CD4-positive, alpha-beta T cell (primary cell): ENCODE data around the gene DSTN. TPM values are rescaled to one million over a fixed set of nuclear protein-coding genes. Genes with fewer than 3 reads are reported as not detected.

Experiments
- ATAC-seq: fragments of 200-7000 bp; cut with Tn5 transposase; one replicate; pipeline ENCODE4 v1.10.0; 2022; ENCODE audit warnings: mild to moderate bottlenecking; ENCODE audit not compliant: poor library complexity
- CTCF ChIA-PET: fragments of 350-600 bp; sonication (Branson Sonifier 250); formaldehyde crosslinking; loops from one replicate; lab custom pipeline; 2021; ENCODE audit warnings: antibody characterized with exemption, inconsistent platforms; lab: Charles Lee
- POLR2A ChIA-PET: fragments of 350-600 bp; sonication (Branson Sonifier 250); formaldehyde crosslinking; loops from one replicate; lab custom pipeline; 2021; ENCODE audit warnings: antibody characterized with exemption, inconsistent platforms; lab: Charles Lee
- DNase-seq, 14 experiments: peaks; one replicate each; pipeline ENCODE4 v3.0.0-alpha.2; 2013 to 2020; ENCODE audit warnings: mixed read lengths in 2 of 14
- H3K27ac ChIP-seq, 2 donors: one replicate each; pipeline versions ENCODE4 v1.5.1 to v1.7.0; 2013; ENCODE audit warnings: low read length in 2 of 2, low read depth in 1 of 2, mild to moderate bottlenecking in 1 of 2
- H3K27me3 ChIP-seq, 2 experiments: 1 replicate in 1 of 2; 2 replicates in 1 of 2; pipeline versions ENCODE4 v1.6.1 to v1.7.0; 2013; ENCODE audit warnings: low read length in 2 of 2, control low read depth in 1 of 2, mild to moderate bottlenecking in 1 of 2, moderate library complexity in 1 of 2; ENCODE audit not compliant: insufficient read depth in 2 of 2, control insufficient read depth in 1 of 2
- H3K36me3 ChIP-seq: one replicate; pipeline ENCODE4 v1.6.1; 2013; ENCODE audit warnings: low read length, control low read depth; ENCODE audit not compliant: insufficient read depth
- H3K4me1 ChIP-seq: one replicate; pipeline ENCODE4 v1.6.1; 2013; ENCODE audit warnings: low read length, control low read depth; ENCODE audit not compliant: insufficient read depth
- H3K4me3 ChIP-seq: one replicate; pipeline ENCODE4 v1.5.1; 2013; ENCODE audit warnings: mild to moderate bottlenecking, low read length, moderate library complexity
- H3K9me3 ChIP-seq, 2 experiments: 1 replicate in 1 of 2; 2 replicates in 1 of 2; pipeline versions ENCODE4 v1.6.1 to v1.7.0; 2013; ENCODE audit warnings: low read length in 2 of 2, mild to moderate bottlenecking in 2 of 2, control low read depth in 1 of 2, moderate library complexity in 1 of 2; ENCODE audit not compliant: control insufficient read depth in 1 of 2, insufficient read depth in 1 of 2
- H3K27ac Mint-ChIP-seq: one replicate; pipeline ENCODE4 v1.8.0; 2020; ENCODE audit warnings: mixed read lengths
- H3K27me3 Mint-ChIP-seq: one replicate; pipeline ENCODE4 v1.8.0; 2021; ENCODE audit warnings: mixed read lengths
- H3K36me3 Mint-ChIP-seq: one replicate; pipeline ENCODE4 v1.8.0; 2021; ENCODE audit warnings: low read depth, mixed read lengths
- H3K4me1 Mint-ChIP-seq: one replicate; pipeline ENCODE4 v1.8.0; 2021; ENCODE audit warnings: low read depth, mixed read lengths
- H3K4me3 Mint-ChIP-seq: one replicate; pipeline ENCODE4 v1.8.0; 2020; ENCODE audit warnings: mild to moderate bottlenecking, mixed read lengths
- H3K9me3 Mint-ChIP-seq: one replicate; pipeline ENCODE4 v1.8.0; 2020; ENCODE audit warnings: mixed read lengths
- CTCF ChIP-seq: fragments of 200-600 bp; IDR thresholded peaks from one replicate; pipeline ENCODE4 v1.8.0; 2022; ENCODE audit warnings: antibody characterized with exemption, mild to moderate bottlenecking
- intact Hi-C, 2 experiments: fragments of 100-400 bp; cut with DNase I in 1 of 2; cut with micrococcal nuclease in 1 of 2; formaldehyde crosslinking; loops; one replicate each; pipeline versions ENCODE4 v1.15.1 to v1.9.0; 2023 to 2025; cut with DNase I, micrococcal nuclease
- total RNA-seq, 174 experiments: library from RNA in 2 of 174; stranded (reverse) in 2 of 174; gene quantifications; one replicate each; pipeline ENCODE4 v1.2.3 and lab custom pipeline; 2021 to 2026

DSTN gene
- total RNA-seq, 2 experiments from 2014 or later, result 36.0 to 38.9 TPM

GRCh38 chr20:17587148-17587547 lies 17.3 kb downstream of the DSTN start:
- TF ChIP-seq CTCF, result no peak
- Mint-ChIP-seq H3K36me3 (peaks cover 37% of the 10 kb centered on the region), H3K27me3 (no peaks in the 10 kb centered on the region), H3K9me3 (no peaks in the 10 kb centered on the region), H3K4me3 (no peak overlapping the region), H3K27ac (no peak overlapping the region), H3K4me1 (peaks cover 58% of the 10 kb centered on the region)
- ATAC-seq (no peak), DNase-seq (no peak)
- intact Hi-C loops, result no loop called here
- Histone ChIP-seq H3K27me3 (no peaks in the 10 kb centered on the region), H3K4me3 (no peak overlapping the region), H3K4me1 (no peaks in the 10 kb centered on the region), H3K36me3 (peaks cover 4% of the 10 kb centered on the region), H3K27ac (no peak overlapping the region), H3K9me3 (no peaks in the 10 kb centered on the region)
- ChIA-PET CTCF (no interaction called here), POLR2A (no interaction called here)

GRCh38 chr20:17587824-17588223 lies 17.9 kb downstream of the DSTN start:
- CTCF ChIA-PET, result no interaction called here
- H3K9me3 Mint-ChIP-seq, result no peaks in the 10 kb centered on the region
- no peak overlapping the region for H3K4me3 Mint-ChIP-seq
- Histone ChIP-seq H3K9me3 (no peaks in the 10 kb centered on the region), H3K4me3 (no peak overlapping the region), H3K27ac (no peak overlapping the region), H3K27me3 (no peaks in the 10 kb centered on the region), H3K4me1 (no peaks in the 10 kb centered on the region), H3K36me3 (peaks cover 4% of the 10 kb centered on the region)
- peaks cover 56% of the 10 kb centered on the region for H3K4me1 Mint-ChIP-seq
- no peak overlapping the region for H3K27ac Mint-ChIP-seq
- POLR2A ChIA-PET, result no interaction called here
- intact Hi-C loops, result no loop called here
- peaks cover 37% of the 10 kb centered on the region for H3K36me3 Mint-ChIP-seq
- no peak for DNase-seq
- no peak for TF ChIP-seq CTCF
- no peak for ATAC-seq
- no peaks in the 10 kb centered on the region for H3K27me3 Mint-ChIP-seq

- ChIA-PET CTCF (interaction anchor here (0.9 kb wide), 1 partner anchor 11 kb away, joined by 3 read pairs; no protein-coding TSS in a partner anchor), POLR2A (no interaction called here)
- no peaks in the 10 kb centered on the region for H3K27me3 ChIP-seq
- Mint-ChIP-seq H3K27me3 (no peaks in the 10 kb centered on the region), H3K27ac (no peak overlapping the region), H3K4me3 (no peak overlapping the region), H3K4me1 (peaks cover 60% of the 10 kb centered on the region), H3K9me3 (no peaks in the 10 kb centered on the region), H3K36me3 (peaks cover 34% of the 10 kb centered on the region)
- ATAC-seq (no peak), DNase-seq (no peak)
- intact Hi-C loops, result no loop called here
- no peak for TF ChIP-seq CTCF
- no peaks in the 10 kb centered on the region for H3K4me1 ChIP-seq
- no peak overlapping the region for H3K4me3 ChIP-seq
- H3K27ac ChIP-seq, result no peak overlapping the region
- no peaks in the 10 kb centered on the region for H3K9me3 ChIP-seq
- H3K36me3 ChIP-seq, result peaks cover 4% of the 10 kb centered on the region
These were observed 19.4 kb downstream of the DSTN start for GRCh38 chr20:17589161-17589834.
